NCI-H2107 treated with DMSO at 0.1 percent for 48 hours (cell line): ENCODE measurements around the gene CERS6.

ENCODE experiments used
- DNase-seq: peaks from one replicate; lab custom pipeline; 2025; ENCODE audit not compliant: unreplicated experiment; lab: John Stamatoyannopoulos, UW

CERS6 gene

DNA sequence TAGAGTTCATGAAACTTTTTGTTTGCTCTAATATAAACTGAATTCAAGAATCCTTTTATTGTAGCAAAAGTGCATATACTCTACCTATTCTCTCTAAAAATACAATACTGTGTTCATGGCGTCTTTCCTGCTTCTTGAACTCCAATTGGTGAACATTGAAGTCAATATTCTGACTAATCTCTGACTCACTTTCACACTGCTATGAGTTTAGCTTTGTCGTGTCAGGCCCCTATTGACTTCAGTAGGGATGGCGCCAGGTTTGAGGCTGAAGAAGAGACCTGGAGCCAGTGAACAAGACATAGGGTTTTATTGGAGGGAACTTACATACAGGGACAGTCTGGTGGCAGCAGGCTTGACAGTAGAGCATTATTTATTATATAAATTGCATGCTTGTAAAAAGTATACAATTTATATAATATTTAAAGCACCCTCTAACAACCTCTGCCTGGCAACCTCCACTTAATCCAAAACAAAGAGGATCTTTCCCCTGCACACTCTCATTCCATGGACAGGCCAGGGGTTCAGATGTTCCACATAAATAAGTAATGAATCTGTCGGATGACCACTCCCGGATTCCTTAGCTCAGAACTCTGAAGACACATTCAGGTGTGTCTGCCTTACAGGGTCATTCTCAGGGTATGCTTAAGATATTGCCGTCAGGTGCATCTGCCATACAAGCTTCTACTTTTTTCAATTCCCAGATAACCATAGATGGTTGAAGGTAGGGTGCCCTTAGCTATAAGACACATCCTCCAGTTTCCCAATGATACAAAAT lies 141.0 kb downstream of the CERS6 start:
- no peak for DNase-seq

DNA sequence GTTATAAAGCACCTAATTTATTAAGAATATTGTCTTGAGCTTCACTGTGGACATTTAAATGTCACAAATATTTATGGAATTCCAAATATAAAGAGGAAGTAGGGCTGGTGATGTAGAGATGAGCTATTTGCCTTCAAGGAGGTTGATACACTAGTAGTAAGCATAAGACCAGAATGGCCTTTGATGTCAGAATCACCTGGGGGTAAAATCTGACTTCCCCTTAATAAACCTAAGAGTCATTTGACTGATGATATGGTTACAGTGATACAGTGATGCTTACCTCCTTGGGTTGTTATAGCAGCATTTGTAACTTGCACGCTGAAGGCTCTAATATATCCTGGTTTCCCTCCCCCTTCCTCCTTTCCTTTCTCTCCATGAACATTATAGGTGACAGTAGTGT lies 143.7 kb downstream of the CERS6 start:
- no peak for DNase-seq

DNA sequence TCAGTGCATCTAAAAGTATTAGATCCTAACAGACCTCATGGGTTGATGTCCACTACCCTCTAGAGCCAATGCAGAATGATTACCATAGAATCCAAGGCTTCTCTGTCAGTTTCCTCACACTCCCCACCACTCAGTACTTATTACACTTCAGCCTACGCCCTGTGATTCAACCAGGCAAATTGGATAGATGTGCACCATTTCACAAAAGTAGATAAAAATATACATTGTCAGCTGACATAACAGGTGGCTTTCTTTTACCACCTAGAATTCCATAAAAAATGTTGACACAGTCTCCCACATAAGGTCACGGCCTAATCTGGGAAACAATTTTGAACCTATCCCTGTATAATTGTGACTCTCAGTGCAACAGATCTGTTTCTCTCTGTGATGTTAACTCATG lies 144.9 kb downstream of the CERS6 start:
- no peak for DNase-seq

DNA sequence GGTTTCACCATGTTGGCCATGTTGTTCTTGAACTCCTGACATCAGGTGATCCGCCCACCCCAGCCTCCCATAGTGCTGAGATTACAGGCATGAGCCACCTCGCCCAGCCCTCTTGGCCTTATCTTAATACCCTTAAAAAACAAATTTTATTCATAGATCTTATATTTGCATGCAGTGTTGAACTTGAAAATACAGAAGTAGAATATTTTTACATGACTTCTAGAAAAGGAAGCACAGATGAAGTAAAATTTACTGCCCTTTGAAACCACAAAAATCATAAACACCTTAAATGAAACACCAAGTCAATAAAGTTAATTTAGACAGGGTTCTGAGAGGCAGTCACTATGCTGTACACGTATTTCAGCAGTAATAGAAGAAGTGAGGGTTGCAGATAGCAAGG lies 145.7 kb downstream of the CERS6 start:
- no peak for DNase-seq

DNA sequence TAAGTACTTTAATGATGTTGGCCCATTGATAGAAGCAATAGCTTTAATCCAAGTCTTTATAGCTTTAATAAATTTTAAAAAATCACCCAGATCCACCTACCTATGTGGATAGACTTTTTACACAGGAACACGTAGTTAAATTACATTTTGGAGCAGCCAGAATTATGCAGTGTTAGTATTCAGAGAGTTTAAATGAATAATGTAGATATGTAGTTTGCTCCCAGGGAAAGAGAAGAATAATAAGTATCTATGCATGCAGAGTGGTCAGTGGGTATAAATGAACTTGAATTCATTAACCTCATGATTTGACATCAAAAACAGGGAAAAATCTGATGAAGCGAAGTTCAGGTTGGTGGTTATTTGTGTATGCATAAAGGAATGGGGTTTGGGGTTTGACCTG lies 146.3 kb downstream of the CERS6 start:
- no peak for DNase-seq

DNA sequence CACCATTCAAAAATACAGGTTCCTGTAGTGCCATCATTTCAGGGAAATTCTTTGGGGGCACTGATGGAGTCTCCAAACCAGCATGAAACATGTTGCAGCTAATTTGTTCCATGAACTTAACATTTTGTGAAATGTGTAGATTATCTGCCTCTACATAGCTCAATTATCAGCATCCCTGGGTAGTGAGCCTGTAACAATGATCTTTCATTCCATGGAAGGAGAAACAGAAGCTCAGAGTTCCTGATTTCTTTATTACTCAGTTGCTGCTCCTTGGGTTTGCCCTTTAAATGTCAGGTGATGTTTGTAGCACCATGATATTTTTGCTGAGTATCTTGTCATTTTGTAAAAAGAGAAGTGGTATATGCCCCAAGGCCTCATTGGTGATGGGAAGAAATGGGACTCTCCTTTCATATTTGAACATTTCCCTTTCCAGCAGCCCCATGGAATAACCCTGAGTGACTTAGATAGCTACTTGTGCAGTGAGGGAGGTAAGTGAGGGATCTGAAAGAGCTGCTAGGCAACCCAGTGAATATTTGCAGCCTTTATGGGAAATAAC lies 146.9 kb downstream of the CERS6 start:
- no peak for DNase-seq

DNA sequence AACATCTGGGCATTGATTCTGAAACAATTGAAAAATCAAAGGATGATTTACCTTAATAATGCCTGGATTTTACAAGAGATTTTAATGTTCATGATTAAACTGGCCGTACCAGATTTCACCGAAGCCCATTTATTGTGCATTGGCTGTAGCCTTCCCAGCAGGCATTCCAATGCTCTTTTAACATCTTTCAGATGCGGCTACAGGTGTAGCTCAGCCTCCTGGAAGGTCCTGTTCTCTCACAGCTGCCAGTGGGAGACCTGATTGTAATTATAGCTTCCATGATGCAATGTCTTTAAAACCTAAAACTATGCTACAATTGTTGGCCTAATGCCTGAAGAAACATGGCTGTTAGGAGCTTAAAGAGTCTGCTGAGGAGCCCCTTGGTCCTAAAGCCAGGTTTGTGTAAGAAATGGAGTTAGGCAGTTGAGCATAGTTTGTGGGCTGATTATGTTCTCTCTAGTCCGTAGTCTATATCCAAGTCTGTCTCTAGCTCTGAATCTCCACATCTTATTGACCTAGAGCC lies 147.4 kb downstream of the CERS6 start:
- DNase-seq: no peak

DNA sequence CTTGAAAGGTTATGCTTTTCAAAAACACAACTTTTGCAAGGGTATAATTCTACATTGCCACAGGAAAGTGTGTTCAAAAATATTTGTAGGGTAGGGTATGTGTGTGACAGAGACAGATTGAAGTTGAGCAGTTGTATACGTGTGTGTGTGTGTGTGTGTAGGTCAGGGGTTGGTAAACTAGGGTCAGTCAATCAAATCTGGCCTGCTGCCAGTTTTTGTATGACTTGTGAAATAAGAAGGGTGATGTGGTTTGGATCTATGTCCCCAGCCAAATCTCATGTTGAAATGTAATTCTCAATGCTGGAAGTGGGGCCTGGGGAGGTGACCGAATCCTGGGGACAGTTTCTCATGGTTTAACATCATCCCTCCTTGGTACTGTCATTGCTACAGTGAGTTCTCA lies 148.2 kb downstream of the CERS6 start:
- no peak for DNase-seq

DNA sequence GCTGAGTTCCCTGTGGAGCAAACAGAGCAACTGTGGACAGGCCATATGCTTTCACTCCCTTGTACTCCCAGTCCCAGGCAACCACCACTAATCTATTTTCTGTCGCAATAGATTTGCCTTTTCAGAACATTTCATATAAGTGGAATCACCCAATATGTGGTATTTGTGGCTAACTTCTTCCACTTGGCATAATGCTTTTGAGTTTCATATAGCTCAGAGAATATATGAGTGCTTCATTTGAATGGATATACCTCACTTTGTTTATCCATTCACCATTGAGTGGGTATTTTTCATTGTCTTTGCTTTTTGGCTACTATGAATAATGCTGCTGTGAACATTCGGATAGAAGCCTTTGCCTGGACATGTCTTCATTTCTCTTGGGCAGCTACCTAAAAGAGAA lies 151.9 kb downstream of the CERS6 start:
- no peak for DNase-seq

DNA sequence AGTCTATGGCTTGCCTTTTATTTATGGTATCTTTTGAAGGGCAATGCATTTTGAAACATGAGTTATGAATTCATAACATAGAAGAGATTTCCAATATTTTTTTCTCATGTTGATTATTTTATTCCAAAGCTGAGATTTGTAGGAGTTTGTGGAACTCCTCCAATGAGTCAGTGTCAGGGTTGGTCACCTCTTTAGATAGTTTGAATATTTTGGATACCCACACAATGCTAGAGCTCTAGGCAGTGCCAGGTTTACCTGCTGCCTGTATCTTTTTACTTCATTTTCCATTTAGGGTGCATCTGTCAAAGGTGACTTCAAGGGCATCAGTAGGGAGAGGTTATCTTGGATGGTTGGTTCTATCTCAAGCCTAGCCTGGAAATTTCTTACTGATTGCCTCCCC lies 152.7 kb downstream of the CERS6 start:
- no peak for DNase-seq

DNA sequence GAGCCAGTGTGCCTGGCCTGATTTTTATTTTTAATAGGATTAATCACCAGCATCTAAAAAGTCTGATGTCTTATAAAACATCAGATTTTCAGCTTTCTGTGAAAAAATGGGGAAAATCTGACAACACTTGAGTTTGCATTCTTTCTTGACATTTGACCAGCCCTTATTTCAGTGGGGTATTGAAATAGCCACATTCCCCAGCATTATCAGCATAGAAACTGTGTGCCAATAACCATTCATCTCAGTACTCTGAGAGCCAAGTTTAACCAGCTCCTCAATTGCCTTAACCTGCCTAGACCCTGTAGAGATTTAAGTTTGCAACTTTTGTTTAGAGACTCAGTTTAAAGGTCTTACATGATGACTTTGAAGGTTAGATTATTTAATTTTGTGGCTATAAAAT lies 155.0 kb downstream of the CERS6 start:
- no peak for DNase-seq

DNA sequence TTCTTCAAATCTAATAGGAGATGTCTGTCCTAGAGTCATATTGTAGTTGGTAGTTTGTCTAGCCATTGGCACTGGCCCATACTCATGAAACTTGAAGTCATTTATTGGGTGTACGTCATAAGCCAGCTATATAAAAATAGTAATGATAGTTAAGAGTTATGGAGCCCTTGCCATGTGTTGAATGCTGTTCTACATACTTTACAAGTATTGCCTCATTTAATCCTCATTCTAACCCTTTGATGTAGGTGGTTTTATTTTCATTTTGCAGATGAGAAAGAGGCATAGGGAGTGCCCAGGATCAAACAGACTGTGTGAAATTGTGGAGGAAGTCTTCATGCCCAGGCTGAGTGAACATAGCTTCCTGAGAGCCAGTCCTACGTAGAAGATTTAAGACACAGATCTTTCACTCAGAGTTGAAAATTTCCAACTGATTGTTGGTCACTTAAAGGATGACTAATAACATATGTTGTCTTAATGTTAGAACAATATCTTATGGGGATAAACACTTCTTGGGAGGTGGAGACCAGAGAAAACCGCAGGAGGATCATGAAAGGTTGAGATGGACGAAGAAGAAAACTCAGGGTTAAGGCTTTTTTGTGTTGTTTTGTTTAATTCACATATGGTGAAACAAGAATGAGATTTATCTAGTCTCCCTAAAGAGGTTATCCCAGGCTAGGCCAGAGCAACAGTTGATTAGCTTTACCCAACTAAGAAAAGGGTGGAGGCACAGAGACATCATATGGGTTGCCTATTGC lies 156.0 kb downstream of the CERS6 start:
- no peak for DNase-seq

DNA sequence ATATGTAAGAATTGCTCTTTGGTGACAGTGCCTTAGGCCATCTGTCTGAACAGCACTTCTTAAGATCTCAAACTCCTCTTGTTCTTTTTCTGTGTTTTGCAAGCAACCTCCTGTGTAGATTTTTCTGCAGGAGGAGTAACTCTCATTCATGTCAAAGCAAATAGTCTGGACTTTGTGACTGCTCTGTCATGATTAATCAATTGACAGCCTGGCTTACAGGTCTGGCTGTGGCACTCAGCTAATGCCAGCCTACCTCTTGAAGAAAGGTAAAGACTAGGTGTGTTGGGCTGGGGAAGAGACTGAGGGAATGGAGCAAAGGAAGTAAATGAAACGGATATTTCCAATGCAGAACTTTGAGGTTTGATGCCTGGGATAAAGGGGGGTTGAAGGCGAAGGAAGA lies 156.6 kb downstream of the CERS6 start:
- DNase-seq: no peak

DNA sequence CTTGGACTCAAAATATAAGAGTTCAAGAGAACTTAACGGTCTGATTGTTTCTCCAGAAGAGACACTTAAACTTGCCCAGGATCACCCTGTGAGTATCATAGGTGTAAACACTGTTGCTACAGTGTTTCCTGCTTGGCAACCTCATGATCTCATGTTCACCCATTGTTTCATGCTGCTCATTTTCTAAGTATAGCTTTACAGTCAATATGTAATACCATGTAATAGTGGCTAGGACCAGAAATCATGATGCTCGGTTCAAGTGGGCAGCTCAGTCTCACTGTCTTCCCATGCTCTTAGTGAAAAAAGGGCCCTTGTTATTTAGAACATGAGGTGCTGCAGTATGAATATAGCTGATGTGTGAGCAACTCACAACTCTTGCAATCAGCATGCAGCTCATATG lies 157.5 kb downstream of the CERS6 start:
- DNase-seq: no peak

DNA sequence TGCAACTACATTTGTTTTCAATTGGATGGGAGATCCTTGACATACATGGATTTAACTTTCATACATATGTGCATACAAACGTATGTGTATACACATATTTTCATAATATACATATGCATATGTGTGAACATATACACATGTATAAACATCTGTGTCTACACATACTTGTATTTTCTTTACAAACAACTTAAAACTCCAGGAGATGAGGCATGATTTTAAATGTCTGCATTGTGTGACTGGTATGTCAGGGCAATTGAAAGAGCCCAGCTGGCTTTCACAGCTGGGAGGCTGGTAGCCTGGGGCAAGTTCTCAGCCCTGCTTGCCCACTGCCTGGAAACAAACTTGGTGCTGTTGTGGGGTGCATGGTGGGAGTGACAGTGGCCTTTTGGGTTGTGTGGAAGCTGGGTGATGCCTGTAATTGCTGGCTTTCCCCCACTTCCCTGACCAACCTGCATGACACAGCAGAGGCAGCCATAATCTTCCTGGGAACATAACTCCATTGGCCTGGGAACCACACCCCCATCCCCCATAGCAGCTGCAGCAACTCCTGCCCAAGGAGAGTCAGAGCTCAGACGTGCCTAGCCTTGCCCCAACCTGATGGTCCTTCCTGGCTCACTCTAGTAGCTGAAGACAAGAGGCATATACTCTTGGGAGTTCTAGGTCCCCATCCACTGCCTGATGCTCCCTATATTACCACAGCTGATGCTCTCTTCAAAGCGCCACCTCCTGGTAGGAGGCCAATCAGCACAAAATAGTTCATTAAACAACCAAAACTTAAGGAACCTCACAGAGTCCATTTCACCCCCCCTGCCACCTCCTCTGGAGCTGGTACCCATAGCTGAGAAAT lies 158.3 kb downstream of the CERS6 start:
- DNase-seq: no peak

DNA sequence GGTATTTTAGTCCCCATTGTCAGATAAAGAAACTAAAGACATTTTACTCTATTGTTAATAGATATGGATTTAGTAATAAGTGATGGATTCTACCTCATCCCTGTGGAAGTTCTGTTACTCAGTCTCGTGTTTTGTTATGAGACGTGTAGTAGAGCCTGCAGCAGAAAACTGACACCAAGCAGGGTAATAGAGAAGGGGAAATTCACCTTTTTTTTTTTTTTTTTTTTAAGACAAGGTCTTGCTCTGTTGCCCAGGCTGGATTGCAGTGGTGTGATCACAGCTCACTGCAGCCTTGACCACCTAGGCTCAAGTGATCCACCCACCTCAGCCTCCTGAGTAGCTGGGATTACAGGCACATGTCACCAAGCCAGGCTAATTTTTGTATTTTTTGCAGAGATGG lies 164.5 kb downstream of the CERS6 start:
- no peak for DNase-seq

DNA sequence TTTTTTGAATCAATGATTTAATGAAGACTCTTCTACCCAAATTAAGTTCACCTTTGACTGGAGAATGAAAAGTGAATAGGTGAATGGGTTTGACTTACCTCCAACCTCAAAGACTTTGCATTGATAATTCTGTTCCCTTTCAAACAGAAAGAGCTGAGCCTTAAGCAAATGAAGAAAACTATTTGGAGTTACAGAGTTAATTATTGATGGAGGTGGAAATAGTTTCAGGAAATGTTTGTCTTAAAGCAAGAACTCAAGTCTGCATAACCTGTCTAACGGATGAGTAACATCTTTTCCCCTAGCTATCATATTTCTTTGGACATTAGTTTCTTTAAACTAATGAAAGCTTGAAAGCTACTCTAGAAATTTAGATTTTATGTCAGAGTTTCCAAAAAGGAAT lies 166.5 kb downstream of the CERS6 start:
- no peak for DNase-seq

DNA sequence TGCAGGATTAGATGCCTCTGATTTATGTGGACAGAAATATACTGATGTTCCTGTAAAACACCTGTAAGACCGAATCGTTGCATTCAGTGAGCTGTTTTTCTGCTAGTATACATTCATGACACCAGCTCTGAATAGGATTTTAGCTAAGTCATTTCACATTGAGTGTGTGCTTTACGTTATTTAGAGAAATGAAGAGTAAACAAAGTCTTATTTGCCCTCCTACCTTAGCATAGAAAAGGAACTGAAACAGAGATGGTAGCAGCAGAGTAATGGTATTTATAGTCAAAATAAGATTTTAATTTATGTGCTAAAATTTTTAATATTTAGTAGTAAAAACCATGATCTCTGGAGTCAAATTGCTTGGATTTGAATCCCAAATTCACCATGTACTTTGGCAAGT lies 168.0 kb downstream of the CERS6 start:
- DNase-seq: no peak

DNA sequence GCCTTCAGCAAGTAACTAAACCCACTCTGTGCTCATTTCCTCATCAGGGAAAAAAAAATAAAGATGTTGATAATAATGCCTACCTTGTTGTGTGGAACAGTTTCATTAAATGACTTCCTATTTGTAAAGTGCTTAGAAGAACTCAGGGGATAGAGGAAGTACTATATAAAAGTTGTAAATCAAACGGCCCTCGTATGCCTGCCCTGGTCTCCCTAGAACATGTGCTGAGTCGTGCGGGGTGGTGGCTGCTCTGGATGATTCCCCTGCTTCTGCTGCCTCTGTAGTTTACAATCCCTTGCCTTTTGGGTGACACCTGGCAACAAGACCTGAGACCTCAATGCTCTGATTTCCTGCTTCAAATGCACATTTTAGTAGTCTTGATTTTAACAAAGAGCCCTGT lies 170.0 kb downstream of the CERS6 start:
- no peak for DNase-seq

DNA sequence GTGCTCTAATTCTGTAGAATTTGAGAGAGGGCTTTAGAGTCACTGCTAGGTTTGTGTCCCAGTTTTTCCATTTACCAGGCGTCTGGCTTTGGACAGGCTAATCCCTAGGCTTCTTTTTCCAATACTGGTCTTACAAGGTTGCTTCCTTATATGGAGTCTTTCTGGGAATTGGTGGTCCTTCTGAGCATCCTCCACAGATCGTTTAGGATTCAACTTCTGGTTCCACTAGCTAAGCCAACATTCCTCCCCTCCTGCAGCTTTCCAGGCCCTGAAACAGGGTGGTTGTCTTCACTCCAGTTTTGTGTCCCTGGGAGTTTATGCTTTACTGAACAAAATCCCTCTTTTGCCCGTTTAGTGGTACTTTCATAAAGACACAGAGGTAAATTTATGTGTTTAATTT lies 170.6 kb downstream of the CERS6 start:
- no peak for DNase-seq

DNA sequence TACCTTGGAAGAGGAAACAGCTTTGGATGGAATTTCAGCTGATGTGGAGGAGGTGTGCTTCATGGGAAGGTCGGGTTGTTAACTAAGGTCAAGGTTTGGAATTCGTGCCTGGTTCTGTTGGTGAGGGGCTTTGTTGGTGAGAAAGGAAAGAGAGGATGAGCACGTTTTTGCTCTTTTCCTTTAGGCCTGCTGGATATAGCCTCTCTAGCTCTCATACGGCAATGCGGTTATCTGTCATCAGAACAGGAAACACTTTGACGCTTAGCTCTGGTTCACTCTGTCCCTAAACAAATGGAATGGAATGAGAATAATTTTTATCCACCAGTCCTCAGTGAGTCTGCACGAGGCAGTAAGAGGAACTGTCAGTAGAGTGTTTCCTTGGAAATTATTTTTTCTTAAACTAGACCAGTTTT lies 176.6 kb downstream of the CERS6 start:
- no peak for DNase-seq
